NCI-H2227 (cell line): ENCODE measurements around the gene PSMD1.

Experiments used
- DNase-seq: peaks from one replicate; lab custom pipeline; 2025; ENCODE audit not compliant: unreplicated experiment; lab: John Stamatoyannopoulos, UW

PSMD1 gene

GRCh38 chr2:231200805-231201474 is 144.3 kb downstream of the PSMD1 start:
- no peak for DNase-seq

- no peak for DNase-seq
Observed at GRCh38 chr2:231201475-231201814, 144.8 kb downstream of the PSMD1 start.

GRCh38 chr2:231203087-231203486 is 146.4 kb downstream of the PSMD1 start:
- no peak for DNase-seq

- DNase-seq, result no peak
Observed at GRCh38 chr2:231204146-231204545, 147.5 kb downstream of the PSMD1 start.

- DNase-seq, result no peak
Observed at GRCh38 chr2:231204581-231204980, 147.9 kb downstream of the PSMD1 start.

- no peak for DNase-seq
Observed at GRCh38 chr2:231207734-231208133, 151.1 kb downstream of the PSMD1 start.

- no peak for DNase-seq
Observed at GRCh38 chr2:231210782-231211181, 154.1 kb downstream of the PSMD1 start.

- DNase-seq, result no peak
Observed at GRCh38 chr2:231211486-231211885, 154.8 kb downstream of the PSMD1 start.

- DNase-seq, result no peak
Observed at GRCh38 chr2:231212329-231212845, 155.7 kb downstream of the PSMD1 start.

GRCh38 chr2:231213931-231214642 is 157.4 kb downstream of the PSMD1 start:
- DNase-seq, result no peak

- DNase-seq, result no peak
Observed at GRCh38 chr2:231218366-231218765, 161.7 kb downstream of the PSMD1 start.

GRCh38 chr2:231219289-231219688 is 162.6 kb downstream of the PSMD1 start:
- no peak for DNase-seq

- no peak for DNase-seq
Observed at GRCh38 chr2:231221761-231222160, 165.1 kb downstream of the PSMD1 start.
